ENCODE measurements around the gene KXD1.
A peak's percentile ranks its signal among the peaks of the same experiment; 100 is the strongest.
"Not testable (repeated sequence)": the region's sequence is repeated elsewhere in the genome, so short reads cannot be mapped to it uniquely, and the experiment has no call there.

Gene KXD1

GRCh38 chr19:18536475-18536874 is 21.2 kb upstream of the KXD1 start:
- no peak for DNase-seq (ENCODE audit: low spot score)

GRCh38 chr19:18537431-18537830 is 20.2 kb upstream of the KXD1 start:
- DNase-seq (ENCODE audit: low spot score): peak; percentile 24

- DNase-seq (ENCODE audit: low spot score): no peak
These were observed 19.6 kb upstream of the KXD1 start for GRCh38 chr19:18538115-18538514.

DNA sequence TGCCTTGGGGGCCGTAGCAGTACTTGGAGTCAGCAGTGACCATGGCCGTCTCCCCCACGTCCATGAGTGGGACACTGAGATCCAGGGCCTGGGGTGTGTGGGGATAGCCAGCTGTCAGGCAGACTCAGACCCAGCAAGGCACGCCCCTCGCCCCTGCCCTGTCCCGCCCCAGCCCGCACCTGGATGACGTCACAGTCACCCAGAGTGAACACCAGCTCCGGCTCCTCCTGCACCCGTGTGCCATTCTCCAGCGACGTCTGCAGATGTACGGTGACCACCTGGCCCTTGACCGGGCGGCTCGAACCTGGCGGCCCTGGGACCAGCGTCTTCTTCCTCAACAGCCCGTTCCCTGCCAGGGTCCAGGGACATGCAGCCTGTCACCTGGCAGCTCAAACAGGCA is 18.3 kb upstream of the KXD1 start:
- DNase-seq (ENCODE audit: low spot score): no peak

DNA sequence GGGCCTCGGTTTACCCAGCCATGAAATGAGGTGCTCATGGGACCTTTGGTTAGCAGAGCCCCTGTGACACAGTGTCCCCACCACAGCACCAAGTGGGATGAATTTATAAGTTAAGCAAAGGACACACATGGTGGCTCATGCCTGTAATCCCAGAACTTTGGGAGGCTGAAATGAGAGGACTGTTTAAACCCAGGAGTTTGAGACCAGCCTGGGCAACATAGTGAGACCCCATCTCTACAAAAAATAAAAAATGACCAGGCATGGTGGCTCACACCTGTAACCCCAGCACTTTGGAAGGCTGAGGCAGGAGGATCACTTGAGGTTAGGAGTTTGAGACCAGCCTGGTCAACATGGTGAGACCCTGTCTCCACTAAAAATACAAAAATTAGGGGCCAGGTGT is 17.5 kb upstream of the KXD1 start:
- DNase-seq (ENCODE audit: low spot score): not testable (repeated sequence)

DNA sequence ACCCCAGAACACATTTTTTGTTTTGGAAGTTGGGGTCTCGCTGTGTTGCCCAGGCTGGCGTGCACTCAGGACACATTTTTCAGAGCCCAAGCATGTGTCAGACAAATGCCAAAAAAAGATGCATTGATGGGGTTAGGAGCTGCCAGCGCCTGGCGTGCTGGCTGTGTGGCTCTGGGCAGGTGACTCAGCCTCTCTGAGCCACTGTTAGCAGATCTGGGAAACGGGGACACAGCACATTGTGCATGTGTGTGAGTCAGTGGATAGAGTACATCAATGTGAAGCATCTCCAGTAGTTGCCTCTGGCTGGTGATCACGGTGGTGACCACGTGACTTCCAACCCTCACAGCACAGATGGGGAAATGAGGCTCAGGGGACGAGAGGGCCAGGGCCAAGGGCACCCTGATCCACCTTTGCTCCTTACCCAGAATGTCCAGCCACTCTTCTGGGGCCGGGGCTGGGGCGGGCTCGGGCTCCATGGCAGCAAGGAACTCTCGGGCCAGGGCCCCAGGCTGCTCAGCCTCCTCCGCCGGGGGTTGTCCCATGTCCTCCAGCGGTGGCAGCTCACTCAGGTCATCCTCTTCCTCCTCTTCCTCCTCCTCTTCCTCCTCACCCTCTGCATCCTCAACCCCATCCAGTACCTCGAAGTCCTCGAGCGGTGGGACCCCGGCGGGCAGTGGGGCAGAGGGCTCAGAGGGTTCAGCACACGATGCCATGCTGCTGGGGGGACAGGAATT is 16.2 kb upstream of the KXD1 start:
- no peak for DNase-seq (ENCODE audit: low spot score)

DNA sequence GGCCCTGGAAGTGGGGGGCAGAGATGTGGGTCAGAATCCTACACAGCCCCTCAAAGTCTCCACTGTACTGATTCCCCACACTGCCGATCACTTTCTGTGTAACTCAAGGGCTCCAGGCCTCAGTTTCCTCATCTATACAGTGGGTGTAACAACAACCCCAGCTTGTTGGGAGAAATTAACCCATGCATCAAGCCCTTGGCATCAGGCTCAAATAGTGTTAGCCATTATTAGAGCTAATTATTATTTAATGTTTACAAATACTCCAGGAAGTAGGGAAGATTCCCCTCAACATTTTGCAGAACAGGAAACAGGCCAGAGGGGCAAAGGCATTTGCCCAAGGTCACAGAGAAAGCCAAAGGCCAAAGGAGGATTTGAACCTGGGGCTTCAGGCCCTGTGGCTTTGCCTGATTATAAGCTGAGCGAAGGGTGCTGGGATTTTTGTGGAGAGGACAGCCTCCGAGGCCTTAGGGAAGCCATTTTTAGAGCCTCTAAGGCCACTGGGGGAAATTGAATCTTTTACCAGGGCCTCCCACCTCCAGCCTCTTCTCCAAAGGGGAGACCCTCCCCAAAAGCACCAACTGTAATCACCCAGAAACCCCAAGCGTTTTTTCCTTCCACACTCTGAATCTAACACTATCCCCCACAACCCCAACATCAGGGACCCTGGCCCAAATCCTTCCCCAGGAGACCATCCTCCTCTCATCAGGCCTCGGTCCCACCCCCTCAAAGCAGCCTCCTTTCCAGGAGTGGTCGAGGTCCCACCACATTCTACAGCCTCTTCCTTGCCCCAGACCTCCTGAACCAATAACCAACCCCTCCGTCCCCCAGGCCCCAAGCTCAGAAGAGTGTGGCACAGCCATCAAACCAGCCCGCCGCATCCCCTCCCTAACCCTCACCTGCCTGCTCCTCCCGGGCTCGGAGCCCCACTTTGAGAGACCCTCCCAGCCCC is 15.4 kb upstream of the KXD1 start:
- DNase-seq (ENCODE audit: low spot score): peak; percentile 41

GRCh38 chr19:18542941-18543813 is 14.5 kb upstream of the KXD1 start, which contains the start of gene FKBP8:
FKBP8 (minus strand) TSS chr19:18543573; CDS start chr19:18541970, 1,603 bp downstream.
- peak; percentile 99 for DNase-seq (ENCODE audit: low spot score)

DNA sequence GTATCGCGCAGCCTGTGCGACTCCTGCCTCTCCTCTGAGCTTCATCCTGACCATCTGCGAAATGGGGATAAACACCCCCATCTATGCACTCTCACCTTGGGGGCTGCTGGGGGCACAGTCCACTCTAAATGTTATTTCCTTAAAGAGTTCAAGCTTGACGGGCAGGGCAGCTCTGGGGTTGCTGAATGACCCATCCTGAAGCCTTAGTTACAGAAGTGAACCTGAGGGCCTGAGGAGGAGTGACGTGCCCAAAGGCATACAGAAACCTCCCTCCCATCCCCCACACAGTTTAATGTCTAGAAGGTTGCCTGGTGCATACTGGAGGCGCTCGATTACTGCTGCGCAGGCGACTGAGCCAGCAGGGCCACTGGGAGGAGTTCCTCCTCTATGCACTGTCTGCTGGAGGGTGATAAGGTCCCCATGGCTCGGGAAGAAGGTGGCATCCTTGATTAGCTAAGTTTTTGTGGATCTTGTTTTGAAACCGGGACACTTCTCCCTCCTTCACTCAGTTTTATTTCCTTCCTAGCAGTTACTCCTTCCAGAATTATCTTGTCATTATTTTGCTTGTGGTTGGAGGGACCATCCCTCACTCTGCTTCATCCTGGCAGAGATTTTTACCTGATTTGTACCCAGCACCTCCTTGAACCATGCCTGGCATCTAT is 13.7 kb upstream of the KXD1 start:
- peak; percentile 65 for DNase-seq (ENCODE audit: low spot score)

- DNase-seq (ENCODE audit: low spot score): no peak
These were observed 6.0 kb upstream of the KXD1 start for GRCh38 chr19:18551631-18552030.

- no peak for DNase-seq (ENCODE audit: low spot score)
These were observed 509 bp downstream of the KXD1 start for GRCh38 chr19:18558202-18558555.

GRCh38 chr19:18558604-18559003 is 934 bp downstream of the KXD1 start:
- no peak for DNase-seq (ENCODE audit: low spot score)

DNA sequence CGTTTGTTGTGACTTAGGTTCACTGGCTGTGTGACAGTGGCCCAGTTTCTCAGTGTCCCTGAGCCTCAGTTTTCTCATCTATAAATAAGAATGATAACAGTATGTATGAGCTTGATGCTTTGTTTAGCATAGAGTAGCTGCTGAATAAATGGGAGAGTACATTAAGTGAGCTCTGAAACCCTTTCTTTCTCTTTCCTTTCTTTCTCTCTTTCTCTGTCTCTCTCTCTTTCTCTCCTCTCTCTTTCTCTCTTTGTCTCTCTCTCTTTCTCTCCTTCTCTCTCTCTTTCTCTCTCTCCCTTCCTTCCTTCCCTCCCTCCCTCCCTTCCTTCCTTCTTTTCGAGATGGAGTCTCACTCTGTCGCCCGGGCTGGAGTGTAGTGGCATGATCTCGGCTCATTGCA is 2.0 kb downstream of the KXD1 start:
- no peak for DNase-seq (ENCODE audit: low spot score)

DNA sequence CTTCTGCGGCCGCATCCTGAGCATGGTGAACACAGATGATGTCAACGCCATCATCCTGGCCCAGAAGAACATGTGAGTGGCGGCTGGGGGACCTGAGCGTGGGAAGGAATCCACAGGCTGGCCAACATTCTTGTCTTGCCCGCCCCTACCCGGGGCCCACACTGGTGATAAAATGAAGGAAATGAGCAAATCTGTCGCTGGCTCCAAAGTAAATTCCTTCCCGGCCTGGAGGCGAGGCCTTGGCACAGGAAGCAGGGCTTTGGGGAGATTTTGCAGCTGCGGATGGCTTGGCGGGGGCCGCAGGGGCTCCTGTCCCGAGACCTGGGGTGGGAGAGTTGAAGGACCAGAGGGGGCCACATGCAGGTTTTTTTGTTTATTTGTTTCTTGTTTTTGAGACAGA is 4.4 kb downstream of the KXD1 start:
- no peak for DNase-seq (ENCODE audit: low spot score)

DNA sequence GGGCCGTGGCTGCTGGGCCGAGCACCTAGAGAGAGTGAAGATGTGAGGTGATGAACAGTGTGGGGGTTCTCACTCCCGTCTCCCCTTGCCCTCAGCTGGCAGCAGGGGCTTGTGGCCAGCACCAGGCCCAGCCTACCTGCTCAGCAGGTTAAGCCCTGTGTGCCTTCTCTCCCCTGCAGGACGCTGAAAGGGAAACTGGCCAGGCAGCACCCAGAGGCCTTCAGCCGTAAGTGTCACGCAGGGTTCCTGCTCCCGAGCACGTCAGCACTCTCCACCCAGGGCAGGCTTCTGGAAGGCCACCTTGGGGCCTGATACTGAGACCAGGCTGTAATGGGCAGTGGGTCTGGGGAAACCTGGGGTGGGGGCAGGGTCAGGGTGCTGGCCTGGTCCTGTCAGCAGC is 9.3 kb downstream of the KXD1 start:
- DNase-seq (ENCODE audit: low spot score): no peak

GRCh38 chr19:18568367-18568766 is 10.7 kb downstream of the KXD1 start:
- DNase-seq (ENCODE audit: low spot score): no peak

GRCh38 chr19:18571564-18572344 is 14.1 kb downstream of the KXD1 start, which contains the start of gene UBA52:
UBA52 (plus strand) TSS chr19:18571857; CDS start chr19:18573301, 1,444 bp downstream.
- DNase-seq (ENCODE audit: low spot score): peak; percentile 98

DNA sequence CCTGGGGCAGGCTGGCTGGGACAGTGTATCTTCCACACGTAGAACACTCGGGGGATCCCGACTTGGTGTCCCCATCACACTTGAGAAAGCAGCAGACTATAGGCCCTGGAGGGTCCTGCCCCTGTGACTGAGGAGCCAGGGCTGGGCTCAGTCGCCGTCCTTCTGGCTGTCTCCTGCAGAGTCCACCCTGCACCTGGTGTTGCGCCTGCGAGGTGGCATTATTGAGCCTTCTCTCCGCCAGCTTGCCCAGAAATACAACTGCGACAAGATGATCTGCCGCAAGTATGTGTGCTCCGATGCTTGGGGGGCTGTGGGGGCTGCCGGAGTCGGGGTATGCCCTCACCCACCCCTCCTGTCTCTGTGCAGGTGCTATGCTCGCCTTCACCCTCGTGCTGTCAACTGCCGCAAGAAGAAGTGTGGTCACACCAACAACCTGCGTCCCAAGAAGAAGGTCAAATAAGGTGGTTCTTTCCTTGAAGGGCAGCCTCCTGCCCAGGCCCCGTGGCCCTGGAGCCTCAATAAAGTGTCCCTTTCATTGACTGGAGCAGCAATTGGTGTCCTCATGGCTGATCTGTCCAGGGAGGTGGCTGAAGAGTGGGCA is 17.1 kb downstream of the KXD1 start:
- DNase-seq (ENCODE audit: low spot score): no peak

GRCh38 chr19:18576383-18576782 is 18.7 kb downstream of the KXD1 start:
- DNase-seq (ENCODE audit: low spot score): no peak

- no peak for DNase-seq (ENCODE audit: low spot score)
These were observed 19.8 kb downstream of the KXD1 start for GRCh38 chr19:18577365-18577914.
